SIG-M5 treated with dmso at 0.1 percent for 504 hours (cell line): ENCODE data around the gene HIGD2A.
"Not testable (repeated sequence)": the region's sequence is repeated elsewhere in the genome, so short reads cannot be mapped to it uniquely, and the experiment has no call there.

Source experiments
- DNase-seq: peaks from one replicate; lab custom pipeline; 2025; ENCODE audit not compliant: unreplicated experiment; lab: John Stamatoyannopoulos, UW

HIGD2A gene

GRCh38 chr5:176394096-176394495 is 5.5 kb downstream of the HIGD2A start:
- DNase-seq: no peak

GRCh38 chr5:176394881-176395675 is 6.5 kb downstream of the HIGD2A start:
- DNase-seq: no peak

GRCh38 chr5:176396330-176396729 is 7.8 kb downstream of the HIGD2A start:
- DNase-seq: no peak

- no peak for DNase-seq
Measured at GRCh38 chr5:176397736-176398420, 9.3 kb downstream of the HIGD2A start.

GRCh38 chr5:176400382-176401156 is 12.0 kb downstream of the HIGD2A start:
- no peak for DNase-seq

- no peak for DNase-seq
Measured at GRCh38 chr5:176401281-176402205, 13.0 kb downstream of the HIGD2A start.

GRCh38 chr5:176405656-176406435 is 17.3 kb downstream of the HIGD2A start:
- DNase-seq: no peak

GRCh38 chr5:176406436-176407052 is 18.0 kb downstream of the HIGD2A start:
- no peak for DNase-seq

GRCh38 chr5:176407456-176408251 is 19.1 kb downstream of the HIGD2A start:
- DNase-seq: no peak

- DNase-seq: not testable (repeated sequence)
Measured at GRCh38 chr5:176408252-176408573, 19.7 kb downstream of the HIGD2A start.

- no peak for DNase-seq
Measured at GRCh38 chr5:176408590-176408989, 20.0 kb downstream of the HIGD2A start.

GRCh38 chr5:176409765-176410164 is 21.2 kb downstream of the HIGD2A start:
- DNase-seq: no peak

- DNase-seq: no peak
Measured at GRCh38 chr5:176410486-176411180, 22.1 kb downstream of the HIGD2A start.

- no peak for DNase-seq
Measured at GRCh38 chr5:176412517-176413254, 24.1 kb downstream of the HIGD2A start.

GRCh38 chr5:176413255-176413565 is 24.7 kb downstream of the HIGD2A start:
- DNase-seq: no peak

GRCh38 chr5:176413709-176414191 is 25.2 kb downstream of the HIGD2A start:
- DNase-seq: no peak

- DNase-seq: no peak
Measured at GRCh38 chr5:176414704-176415103, 26.2 kb downstream of the HIGD2A start.
